Tibial nerve (tissue), 4 donors: ENCODE measurements around the gene HSPG2. TPM values are rescaled to one million over a fixed set of nuclear protein-coding genes. Genes with fewer than 3 reads are reported as not detected.

ENCODE experiments used
- DNase-seq, 2 donors: peaks; one replicate each; pipeline ENCODE4 v3.0.0-alpha.2; 2019; ENCODE audit warnings: low spot score in 2 of 2
- H3K27ac ChIP-seq, 4 donors: fragments of 200-600 bp; sonication (generic) in 3 of 4; one replicate each; pipeline ENCODE4 v1.5.1; 2017 to 2019; ENCODE audit warnings: mild to moderate bottlenecking in 1 of 4
- H3K27me3 ChIP-seq, 2 donors: fragments of 200-600 bp; sonication (generic) in 1 of 2; one replicate each; pipeline versions ENCODE4 v1.5.1 to v1.6.0; 2017 to 2019
- H3K36me3 ChIP-seq, 3 donors: fragments of 200-600 bp; sonication (generic); one replicate each; pipeline ENCODE4 v1.5.1; 2018 to 2019
- H3K4me1 ChIP-seq, 4 donors: fragments of 200-600 bp; sonication (generic) in 3 of 4; one replicate each; pipeline ENCODE4 v1.5.1; 2017 to 2019
- H3K4me3 ChIP-seq, 4 donors: fragments of 200-600 bp; sonication (generic) in 3 of 4; one replicate each; pipeline ENCODE4 v1.5.1; 2017 to 2019; ENCODE audit warnings: mild to moderate bottlenecking in 1 of 4, moderate library complexity in 1 of 4
- H3K9me3 ChIP-seq, 4 donors: fragments of 200-600 bp; sonication (generic) in 3 of 4; one replicate each; pipeline ENCODE4 v1.5.1; 2017 to 2019
- EP300 ChIP-seq, 2 donors: sonication (generic); formaldehyde crosslinking; IDR thresholded peaks; one replicate each; pipeline ENCODE4 v1.6.1; 2017; ENCODE audit warnings: antibody characterized with exemption in 2 of 2, mild to moderate bottlenecking in 1 of 2
- POLR2A ChIP-seq, 2 donors: fragments of 450-650 bp; IDR thresholded peaks; one replicate each; pipeline ENCODE4 v1.6.1; 2017; ENCODE audit warnings: antibody characterized with exemption in 2 of 2, mild to moderate bottlenecking in 2 of 2, moderate library complexity in 2 of 2
- WGBS, 2 donors: methylation state at CpG; one replicate each; pipeline ENCODE4 v1.1.5; 2018; 5-methylcytosine and 5-hydroxymethylcytosine counted together
- total RNA-seq, 4 donors: library from RNA; depleted of rRNA; stranded (reverse); fragments of >200 nt; gene quantifications; one replicate each; pipeline ENCODE4 v1.1.0, GENCODE V29; 2016
- TF ChIP-seq, protein P1 (sequence below), 5 experiments: fragments of 200-600 bp in 3 of 5; fragments of 450-650 bp in 2 of 5; sonication (generic) in 3 of 5; IDR thresholded peaks; one replicate each; pipeline ENCODE4 v1.5.1; 2016 to 2019; ENCODE audit warnings: antibody characterized with exemption in 5 of 5, mild to moderate bottlenecking in 3 of 5, moderate library complexity in 2 of 5

The HSPG2 gene
- total RNA-seq, 4 donors from 2014 or later, result 292 to 486 (median 404) TPM

DNA sequence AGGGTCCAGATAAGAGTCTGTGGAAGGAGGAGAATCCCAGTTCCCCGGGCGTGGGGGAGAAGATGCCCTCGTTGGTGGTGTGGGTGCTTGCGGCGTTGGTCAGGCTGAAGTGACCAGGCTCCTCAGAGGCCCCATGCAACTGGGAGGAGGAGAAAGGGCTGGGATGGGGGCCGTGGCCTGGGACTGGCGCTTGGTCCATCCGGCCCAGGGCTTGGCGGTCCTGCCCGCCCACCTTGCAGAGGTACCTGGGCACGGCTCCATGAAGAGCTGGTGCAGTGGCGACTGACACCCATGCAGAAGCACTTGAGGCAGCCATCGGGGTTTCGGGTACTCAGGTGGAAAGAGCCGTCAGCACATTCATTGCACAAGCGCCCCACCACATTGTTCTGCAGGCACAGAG lies 60.8 kb downstream of the HSPG2 start:
- TF ChIP-seq EP300 (IDR thresholded peaks at IDR 0.05) (no peak), POLR2A (IDR thresholded peaks at IDR 0.05) (no peak)
- TF ChIP-seq, protein P1, sequence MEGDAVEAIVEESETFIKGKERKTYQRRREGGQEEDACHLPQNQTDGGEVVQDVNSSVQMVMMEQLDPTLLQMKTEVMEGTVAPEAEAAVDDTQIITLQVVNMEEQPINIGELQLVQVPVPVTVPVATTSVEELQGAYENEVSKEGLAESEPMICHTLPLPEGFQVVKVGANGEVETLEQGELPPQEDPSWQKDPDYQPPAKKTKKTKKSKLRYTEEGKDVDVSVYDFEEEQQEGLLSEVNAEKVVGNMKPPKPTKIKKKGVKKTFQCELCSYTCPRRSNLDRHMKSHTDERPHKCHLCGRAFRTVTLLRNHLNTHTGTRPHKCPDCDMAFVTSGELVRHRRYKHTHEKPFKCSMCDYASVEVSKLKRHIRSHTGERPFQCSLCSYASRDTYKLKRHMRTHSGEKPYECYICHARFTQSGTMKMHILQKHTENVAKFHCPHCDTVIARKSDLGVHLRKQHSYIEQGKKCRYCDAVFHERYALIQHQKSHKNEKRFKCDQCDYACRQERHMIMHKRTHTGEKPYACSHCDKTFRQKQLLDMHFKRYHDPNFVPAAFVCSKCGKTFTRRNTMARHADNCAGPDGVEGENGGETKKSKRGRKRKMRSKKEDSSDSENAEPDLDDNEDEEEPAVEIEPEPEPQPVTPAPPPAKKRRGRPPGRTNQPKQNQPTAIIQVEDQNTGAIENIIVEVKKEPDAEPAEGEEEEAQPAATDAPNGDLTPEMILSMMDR (IDR thresholded peaks at IDR 0.05), result no peak
- 81 to 85% methylated on average over 15 of the region's 16 CpGs for WGBS, 2 donors
- peaks cover 9 to 100% (median 18%) of the 10 kb centered on the region in 3 donors for H3K36me3 ChIP-seq
- H3K4me1 ChIP-seq, result peaks cover 0 to 27% (median 0%) of the 10 kb centered on the region in 4 donors
- no peak overlapping the region for H3K4me3 ChIP-seq
- H3K27me3 ChIP-seq, result no peaks in the 10 kb centered on the region
- H3K9me3 ChIP-seq, result no peaks in the 10 kb centered on the region
- peak overlapping the region in 1 of 4 donors; percentile 84 for H3K27ac ChIP-seq
- no peak for DNase-seq

DNA sequence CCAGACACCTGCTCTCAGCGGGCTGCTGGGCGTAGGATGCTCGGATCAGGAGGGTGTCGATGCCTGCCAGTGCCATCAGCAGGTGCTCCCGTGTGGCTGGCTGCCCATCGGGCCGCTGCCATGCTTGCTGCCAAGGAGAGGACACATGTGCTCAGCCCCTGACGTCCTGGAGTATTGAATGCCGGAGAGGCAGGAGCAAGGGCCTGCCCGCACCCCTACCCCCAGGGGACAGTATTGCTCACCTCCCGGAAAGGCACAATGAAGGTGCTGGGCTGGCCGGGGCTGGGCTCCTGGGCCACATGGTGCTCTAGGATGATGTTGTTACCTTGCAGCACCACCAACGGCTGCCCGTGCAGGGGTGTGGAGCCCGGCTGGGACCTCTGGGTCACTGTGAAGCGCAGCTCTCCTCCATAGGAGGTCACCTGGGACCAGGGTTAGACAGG lies 61.5 kb downstream of the HSPG2 start:
- WGBS, 2 donors, result 68 to 78% methylated on average over 6 to 16 of the region's 16 CpGs
- H3K27ac ChIP-seq, result peak overlapping the region in 2 of 4 donors; percentile 84 to 90

DNA sequence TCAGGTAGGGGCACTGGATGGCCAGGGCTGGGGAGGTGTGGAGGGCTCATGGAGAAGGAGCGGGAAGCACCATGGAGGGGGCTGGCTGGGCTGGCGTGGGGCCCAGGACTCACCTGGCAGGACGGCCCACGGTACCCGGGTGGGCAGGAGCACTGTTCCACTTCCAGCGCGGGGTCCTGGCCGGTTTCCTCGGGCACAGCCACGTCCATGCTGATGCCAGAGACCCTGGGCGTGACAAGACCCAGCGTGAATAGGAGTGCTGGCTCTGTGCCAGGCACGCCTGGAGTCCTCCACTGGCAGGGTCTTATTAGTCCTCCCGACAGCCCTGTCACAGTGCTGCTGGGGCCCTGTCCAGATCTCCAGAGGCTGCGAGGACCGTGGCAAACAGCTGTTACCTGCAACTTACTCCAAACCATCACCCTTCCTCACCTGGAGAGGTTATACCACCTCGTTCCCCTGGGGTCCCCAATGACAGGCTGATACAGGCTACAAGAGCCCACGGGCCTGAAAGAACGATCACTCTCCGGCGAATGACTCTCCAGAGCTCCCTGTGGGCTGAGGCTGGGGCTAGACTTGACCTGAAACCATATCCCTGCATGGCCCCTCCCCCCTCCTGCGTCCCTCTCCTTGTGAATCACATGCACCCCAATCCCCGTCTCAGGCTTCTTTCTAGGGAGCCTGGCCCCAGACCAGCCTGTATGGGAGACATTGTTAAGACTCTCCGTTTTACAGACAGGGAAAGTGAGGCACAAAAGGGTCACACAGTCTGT lies 62.1 kb downstream of the HSPG2 start:
- no peaks in the 10 kb centered on the region for H3K27me3 ChIP-seq
- H3K27ac ChIP-seq, result peak overlapping the region in 2 of 4 donors; percentile 84 to 90
- H3K4me1 ChIP-seq, result peaks cover 0 to 40% (median 10%) of the 10 kb centered on the region in 4 donors
- H3K4me3 ChIP-seq, result no peak overlapping the region
- DNase-seq, result no peak
- no peak for TF ChIP-seq EP300 (IDR thresholded peaks at IDR 0.05)
- WGBS, 2 donors, result 63 to 79% methylated on average over 8 to 12 of the region's 24 CpGs
- H3K36me3 ChIP-seq, result peaks cover 2 to 99% (median 7%) of the 10 kb centered on the region in 3 donors
- no peaks in the 10 kb centered on the region for H3K9me3 ChIP-seq

More for the DNA sequence above, 61.5 kb downstream of the HSPG2 start:
- DNase-seq, result no peak
- Histone ChIP-seq H3K4me3 (no peak overlapping the region), H3K4me1 (peaks cover 0 to 33% (median 3%) of the 10 kb centered on the region in 4 donors), H3K36me3 (peaks cover 9 to 99% (median 12%) of the 10 kb centered on the region in 3 donors), H3K9me3 (no peaks in the 10 kb centered on the region), H3K27me3 (no peaks in the 10 kb centered on the region)
- TF ChIP-seq, protein P1 (IDR thresholded peaks at IDR 0.05), result no peak
- TF ChIP-seq EP300 (IDR thresholded peaks at IDR 0.05), result no peak
- TF ChIP-seq POLR2A (IDR thresholded peaks at IDR 0.05), result no peak

DNA sequence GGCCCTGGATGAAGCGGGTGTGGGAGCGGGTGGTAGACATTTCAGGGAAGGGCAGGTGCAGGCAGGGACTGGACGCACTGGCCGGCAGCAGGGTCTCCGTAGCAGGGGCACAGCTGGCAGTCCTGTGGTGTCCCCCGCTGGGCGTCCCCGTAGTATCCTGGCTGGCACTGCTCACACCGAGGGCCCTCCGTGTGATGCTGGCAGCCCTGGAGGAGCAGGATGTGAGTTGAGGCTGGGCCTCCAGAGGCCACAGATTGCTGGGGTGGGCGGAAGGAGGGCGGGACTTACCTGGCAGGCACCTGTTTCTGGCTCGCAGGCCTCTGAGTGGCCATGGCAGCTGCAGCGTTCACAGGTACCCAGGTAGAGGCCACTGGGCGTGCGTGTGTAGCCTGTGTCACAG lies 62.8 kb downstream of the HSPG2 start:
- Histone ChIP-seq H3K4me3 (no peak overlapping the region), H3K27me3 (no peaks in the 10 kb centered on the region), H3K27ac (peak overlapping the region in 2 of 4 donors; percentile 84 to 90), H3K4me1 (peaks cover 0 to 46% (median 13%) of the 10 kb centered on the region in 4 donors), H3K36me3 (peaks cover 2 to 99% (median 7%) of the 10 kb centered on the region in 3 donors), H3K9me3 (no peaks in the 10 kb centered on the region)
- 81 to 82% methylated on average over 12 to 15 of the region's 16 CpGs for WGBS, 2 donors
- no peak for DNase-seq
- TF ChIP-seq POLR2A (IDR thresholded peaks at IDR 0.05) (no peak), EP300 (IDR thresholded peaks at IDR 0.05) (no peak)
- TF ChIP-seq, protein P1 (IDR thresholded peaks at IDR 0.05), result no peak

DNA sequence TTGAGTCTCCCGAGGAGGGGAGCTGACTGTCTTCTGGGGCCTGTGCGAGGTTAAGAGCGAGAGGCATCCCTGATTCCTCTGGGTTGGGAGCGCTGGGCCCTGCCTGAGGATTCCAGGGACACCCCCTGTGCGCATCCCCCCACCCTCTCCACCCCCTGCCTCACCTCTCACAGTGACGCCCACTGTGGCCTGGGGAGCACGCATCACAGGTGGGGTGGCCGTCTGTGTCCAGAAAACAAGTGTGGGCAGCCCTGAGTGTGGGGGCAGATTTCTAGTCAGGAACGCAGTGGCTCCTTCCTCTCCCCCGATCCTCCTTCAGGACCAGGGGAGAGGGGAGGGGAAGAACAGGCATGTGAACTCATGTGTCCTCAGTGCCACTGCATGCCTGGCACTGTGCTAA lies 63.3 kb downstream of the HSPG2 start:
- H3K27ac ChIP-seq, result peak overlapping the region in 2 of 4 donors; percentile 84 to 90
- 86 to 88% methylated on average over 8 to 9 of the region's 10 CpGs for WGBS, 2 donors
- DNase-seq, result no peak
- no peaks in the 10 kb centered on the region for H3K27me3 ChIP-seq
- H3K4me3 ChIP-seq, result no peak overlapping the region
- no peak for TF ChIP-seq EP300 (IDR thresholded peaks at IDR 0.05)
- TF ChIP-seq POLR2A (IDR thresholded peaks at IDR 0.05), result no peak
- TF ChIP-seq, protein P1 (IDR thresholded peaks at IDR 0.05), result no peak
- peaks cover 2 to 99% (median 7%) of the 10 kb centered on the region in 3 donors for H3K36me3 ChIP-seq
- H3K9me3 ChIP-seq, result no peaks in the 10 kb centered on the region
- H3K4me1 ChIP-seq, result peaks cover 0 to 51% (median 15%) of the 10 kb centered on the region in 4 donors
